GM12892 (cell line): ENCODE data around the gene WNK2.

Experiments used
- POLR2A ChIP-seq: IDR thresholded peaks from 2 replicates; pipeline ENCODE4 v1.6.1; 2011; ENCODE audit warnings: low read depth, low read length, control low read depth
- POLR2AphosphoS5 ChIP-seq: IDR thresholded peaks from 2 replicates; pipeline ENCODE4 v1.6.1; 2011; ENCODE audit warnings: low read depth, low read length, control low read depth

DNA sequence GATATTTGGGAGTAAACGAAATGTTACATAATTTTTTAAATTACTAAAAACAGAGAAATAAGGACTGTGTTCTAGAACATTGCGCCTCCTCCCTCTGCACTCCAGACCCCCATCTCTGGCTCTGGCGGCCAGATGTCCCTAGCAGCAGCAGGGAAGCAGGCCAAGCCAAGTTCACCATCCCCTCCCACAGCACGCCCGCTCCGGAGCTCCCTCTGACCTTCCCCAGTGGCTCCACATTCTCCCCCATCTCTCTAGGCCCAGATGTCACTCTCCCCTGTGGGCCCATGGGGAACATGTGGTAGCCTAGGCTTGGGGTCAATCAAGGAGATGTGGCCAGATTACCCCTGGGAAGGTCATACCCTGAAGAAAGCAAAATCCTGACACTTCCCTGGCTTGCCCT lies 6.3 kb upstream of the WNK2 start:
- TF ChIP-seq POLR2AphosphoS5, result no peak
- TF ChIP-seq POLR2A, result no peak
